HG02885 (cell line): Measurements from ENCODE around the gene VCX3B.
"Not testable (repeated sequence)": the region's sequence is repeated elsewhere in the genome, so short reads cannot be mapped to it uniquely, and the experiment has no call there.

ENCODE experiments used
- ATAC-seq: cut with Tn5 transposase; IDR thresholded peaks from one replicate; pipeline ENCODE4 v1.9.1; 2021; ENCODE audit warnings: mild to moderate bottlenecking; ENCODE audit not compliant: unreplicated experiment, poor library complexity

Gene VCX3B

DNA sequence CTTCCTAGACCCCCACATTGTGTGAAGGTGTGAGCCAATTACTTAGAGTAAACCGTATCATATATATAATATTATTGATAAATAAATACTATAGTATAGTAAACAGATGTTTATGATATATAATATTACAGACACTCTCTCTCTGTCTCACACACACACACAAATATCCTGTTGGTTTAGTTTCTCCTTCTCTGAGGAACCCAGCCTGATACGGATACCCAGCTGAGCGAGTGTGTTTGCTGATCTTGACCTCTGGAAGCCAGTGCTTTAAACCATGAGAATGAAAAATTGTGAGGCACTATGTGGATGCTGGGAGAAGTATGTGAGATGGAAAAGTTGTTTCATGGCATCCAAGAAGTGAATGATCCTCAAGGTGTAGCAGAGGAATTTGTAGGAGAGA is at the start of gene VCX3B:
VCX3B (plus strand) TSS at position 301 of the 400 bp plus-strand sequence. CDS start 621 bp downstream, outside the sequence.
- ATAC-seq: not testable (repeated sequence)

- no peak for ATAC-seq
Measured at GRCh38 chrX:8418301-8418700, 46.3 kb upstream of the VCX3B start.

- no peak for ATAC-seq
Measured at GRCh38 chrX:8424912-8425311, 39.7 kb upstream of the VCX3B start.

GRCh38 chrX:8429692-8430249 is 34.9 kb upstream of the VCX3B start:
- ATAC-seq: no peak

- ATAC-seq: no peak
Measured at GRCh38 chrX:8430444-8430843, 34.2 kb upstream of the VCX3B start.

GRCh38 chrX:8432396-8432795 is 32.2 kb upstream of the VCX3B start:
- no peak for ATAC-seq

DNA sequence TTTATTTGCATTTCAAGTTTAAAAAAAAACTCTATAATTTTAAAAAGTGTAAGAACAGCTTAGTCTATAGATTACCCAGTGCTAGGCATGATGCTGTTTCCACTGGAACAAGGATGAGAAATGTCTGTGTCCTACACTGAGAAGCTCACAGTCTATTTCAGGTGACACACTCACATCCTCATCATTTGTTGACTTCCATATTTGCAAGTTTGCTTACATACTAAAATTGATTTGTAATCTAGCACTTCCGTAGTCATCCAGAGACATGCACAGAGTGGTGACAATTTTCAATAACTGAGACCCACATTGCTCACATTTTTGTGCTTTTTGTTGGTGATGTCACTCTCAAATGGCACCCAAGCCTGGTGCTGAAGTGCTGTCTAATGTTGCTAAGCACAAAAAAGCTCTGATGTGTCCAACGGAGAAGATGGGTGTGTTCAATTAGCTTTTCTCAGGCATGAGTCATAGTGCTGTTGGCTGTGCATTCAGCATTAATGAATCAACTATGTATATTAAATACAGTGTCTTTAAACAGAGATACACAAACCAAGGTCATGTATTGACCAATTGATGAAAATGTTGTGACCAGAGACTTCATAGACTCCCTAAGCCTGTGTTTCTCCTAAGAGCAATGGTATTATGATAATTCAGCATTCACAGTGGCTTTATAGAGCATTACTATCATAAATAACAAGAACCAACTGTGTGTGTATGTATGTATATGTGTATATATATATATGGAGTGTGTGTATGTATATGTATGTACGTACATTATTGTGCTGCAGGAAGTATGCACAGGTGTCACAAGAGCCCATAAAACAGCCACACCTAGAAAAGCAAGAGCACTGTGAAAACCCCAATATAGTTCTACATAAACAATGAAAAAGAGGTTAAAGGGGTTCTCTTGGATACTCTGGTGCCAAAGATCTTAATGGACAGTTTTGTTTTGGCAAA is 31.2 kb upstream of the VCX3B start:
- ATAC-seq: no peak

DNA sequence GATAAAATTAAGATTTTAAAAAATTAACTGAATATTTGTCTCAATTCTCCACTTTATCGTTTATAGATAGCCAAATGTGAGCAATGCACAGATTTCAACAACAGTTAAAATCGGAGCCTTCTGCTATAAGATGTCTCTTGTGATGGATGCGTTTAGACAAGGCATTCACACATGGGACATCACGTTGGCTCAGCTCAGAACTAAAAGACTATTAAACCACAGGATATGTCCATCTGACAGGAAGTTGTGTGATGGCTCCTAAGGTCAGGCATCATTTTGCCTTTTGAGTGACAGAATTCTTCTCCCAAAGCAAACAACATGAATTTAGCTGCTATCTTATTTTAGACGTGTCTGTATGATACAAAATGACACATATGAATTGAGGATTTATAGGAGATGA is 17.3 kb upstream of the VCX3B start:
- ATAC-seq: no peak

GRCh38 chrX:8452343-8452742 is 12.3 kb upstream of the VCX3B start:
- not testable (repeated sequence) for ATAC-seq

GRCh38 chrX:8453611-8454010 is 11.0 kb upstream of the VCX3B start:
- no peak for ATAC-seq

GRCh38 chrX:8455557-8455956 is 9.1 kb upstream of the VCX3B start:
- ATAC-seq: no peak

GRCh38 chrX:8462488-8462887 is 2.1 kb upstream of the VCX3B start:
- ATAC-seq: no peak

DNA sequence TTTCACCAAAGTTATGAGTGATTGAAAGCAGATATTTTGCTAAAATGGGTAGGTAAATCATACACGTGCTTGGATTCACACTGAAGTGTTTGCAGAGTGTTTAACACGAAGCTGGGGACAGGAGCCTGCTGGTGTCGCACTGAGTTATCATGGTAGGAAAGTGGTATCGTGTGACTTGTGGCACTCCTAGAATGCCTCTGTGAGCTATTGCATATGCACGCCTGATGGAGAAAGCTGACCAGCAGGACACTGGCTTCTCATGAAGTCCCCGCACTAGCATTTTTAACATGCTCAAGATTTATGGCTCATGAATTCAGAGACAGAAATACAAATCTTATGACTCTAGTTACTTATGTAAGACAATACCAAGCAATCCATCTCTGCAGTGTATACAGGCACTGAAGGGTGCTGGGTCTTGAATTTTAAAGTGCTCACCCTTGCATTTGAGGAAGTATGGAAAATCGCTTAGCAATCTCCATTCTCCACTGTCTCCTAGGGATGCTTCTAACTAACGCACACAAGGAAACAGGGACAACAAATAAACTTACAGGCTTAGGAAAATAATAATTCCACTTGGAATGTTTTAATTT is 19.8 kb downstream of the VCX3B start:
- no peak for ATAC-seq

GRCh38 chrX:8495036-8495435 is 30.4 kb downstream of the VCX3B start:
- not testable (repeated sequence) for ATAC-seq

DNA sequence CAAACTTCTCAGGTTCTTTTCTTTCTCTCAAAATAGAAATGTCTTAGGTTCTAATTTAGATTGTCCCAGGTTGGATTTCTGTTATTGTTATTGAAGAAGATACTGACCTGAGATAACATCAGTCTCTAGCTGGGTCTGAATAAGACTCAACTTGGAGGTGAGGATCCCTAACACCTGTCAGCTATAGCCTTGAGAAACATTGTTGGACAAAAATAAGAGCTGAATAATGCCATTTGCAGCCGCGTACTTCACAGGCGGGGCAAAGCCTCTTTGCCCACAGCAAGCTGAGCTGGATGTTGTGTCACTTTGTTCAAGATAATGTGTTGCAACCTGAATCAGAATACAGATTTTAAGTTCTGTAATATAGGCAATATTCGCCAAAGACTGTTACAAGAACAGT is 35.6 kb downstream of the VCX3B start:
- no peak for ATAC-seq

- not testable (repeated sequence) for ATAC-seq
Measured at GRCh38 chrX:8502101-8502500, 37.5 kb downstream of the VCX3B start.

- no peak for ATAC-seq
Measured at GRCh38 chrX:8504451-8504850, 39.8 kb downstream of the VCX3B start.
